ENCODE results near the gene IGFLR1. TPM values are rescaled to one million over a fixed set of nuclear protein-coding genes. Genes with fewer than 3 reads are reported as not detected.

Gene IGFLR1
- total and polyA plus RNA-seq, 2 of the 4 experiments (the other 2 are of a cell fraction) = 0.72 to 2.7 TPM

DNA sequence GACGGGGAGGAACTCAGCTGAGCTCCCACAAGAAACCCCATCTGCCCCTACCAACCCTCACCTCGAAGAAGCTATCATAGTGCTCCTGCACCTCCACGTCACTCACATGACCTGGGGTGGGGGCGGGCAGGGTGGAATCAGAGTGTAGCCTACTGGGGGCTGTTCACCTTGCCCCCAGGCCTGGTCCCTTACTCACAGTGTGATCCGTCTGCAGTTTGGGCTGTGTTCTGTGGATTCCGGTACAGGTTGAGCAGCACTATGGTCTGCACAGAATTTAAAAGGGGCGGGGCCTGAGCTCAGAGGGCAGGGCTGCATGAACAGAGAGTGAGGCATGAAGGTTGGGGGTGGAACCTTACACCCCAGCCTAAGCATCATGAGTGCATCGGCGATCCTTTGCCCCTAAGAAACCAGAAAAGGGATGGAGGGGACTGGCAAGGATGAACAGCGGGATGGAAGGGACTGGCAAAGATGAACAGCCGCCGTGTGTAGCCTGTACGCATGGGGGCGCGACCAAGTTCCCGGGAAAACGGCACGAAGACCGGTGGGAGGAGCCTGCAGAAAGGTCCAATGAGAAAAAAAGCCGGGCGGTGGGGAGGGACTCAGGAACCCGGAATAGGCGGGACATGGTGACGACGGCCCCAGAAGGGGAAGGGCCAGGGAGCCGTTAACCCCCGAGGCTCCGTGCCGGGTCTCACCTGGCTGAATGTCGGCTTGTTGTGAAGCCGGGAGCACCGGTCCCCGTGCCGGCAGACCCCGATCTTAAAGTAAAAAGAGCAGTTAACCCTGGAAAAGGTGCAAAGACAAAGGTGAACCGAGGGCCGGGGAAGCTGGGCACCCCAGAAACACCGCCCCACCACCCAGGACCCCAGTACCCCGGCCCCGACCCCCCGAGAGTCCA lies 2.4 kb upstream of the IGFLR1 start (continued):
- no peak for TF ChIP-seq FOS (IDR thresholded peaks at IDR 0.05; ENCODE audit: low read depth, low read length)
- no peak for TF ChIP-seq NFE2L2 (IDR thresholded peaks at IDR 0.05; ENCODE audit: low read depth, low read length)
- TF ChIP-seq CEBPB (IDR thresholded peaks at IDR 0.05; ENCODE audit: low read depth, low read length) = no peak
- TF ChIP-seq RAD21 (IDR thresholded peaks at IDR 0.05; ENCODE audit: low read length) = peak; percentile 44
